Neuronal stem cell (in vitro differentiated cells): ENCODE results near the gene CD300LD.
A peak's percentile ranks its signal among the peaks of the same experiment; 100 is the strongest.
"Not testable (repeated sequence)": the region's sequence is repeated elsewhere in the genome, so short reads cannot be mapped to it uniquely, and the experiment has no call there.

Source experiments
- DNase-seq: peaks from one replicate; pipeline ENCODE4 v3.0.0-alpha.2; 2013; ENCODE audit warnings: low spot score
- H2AFZ ChIP-seq: one replicate; pipeline ENCODE4 v1.6.1; 2013; ENCODE audit warnings: mild to moderate bottlenecking, low read length, inconsistent platforms
- H2AK5ac ChIP-seq: 2 replicates; pipeline ENCODE4 v1.6.1; 2013; ENCODE audit warnings: low read depth, mild to moderate bottlenecking, inconsistent platforms, low read length, moderate library complexity, mixed read lengths
- H2BK120ac ChIP-seq: 2 replicates; pipeline ENCODE4 v1.6.1; 2013; ENCODE audit warnings: low read depth, mild to moderate bottlenecking, inconsistent platforms, low read length, moderate library complexity, mixed read lengths
- H2BK12ac ChIP-seq: one replicate; pipeline ENCODE4 v1.6.1; 2013; ENCODE audit warnings: low read length, inconsistent platforms
- H2BK15ac ChIP-seq: 2 replicates; pipeline ENCODE4 v1.6.1; 2013; ENCODE audit warnings: mild to moderate bottlenecking, low read length, inconsistent platforms, mixed read lengths
- H2BK5ac ChIP-seq: one replicate; pipeline ENCODE4 v1.6.1; 2013; ENCODE audit warnings: inconsistent platforms, mild to moderate bottlenecking, low read length, moderate library complexity
- H3K14ac ChIP-seq: one replicate; pipeline ENCODE4 v1.6.1; 2013; ENCODE audit warnings: low read length, inconsistent platforms
- H3K18ac ChIP-seq: 2 replicates; pipeline ENCODE4 v1.6.1; 2013; ENCODE audit warnings: low read length, inconsistent platforms
- H3K23ac ChIP-seq: 2 replicates; pipeline ENCODE4 v1.6.1; 2013; ENCODE audit warnings: low read depth, mild to moderate bottlenecking, mixed read lengths, low read length, inconsistent platforms; ENCODE audit not compliant: poor library complexity
- H3K27ac ChIP-seq: replicated peaks from 3 replicates; pipeline ENCODE4 v1.5.1; 2013; ENCODE audit warnings: low read length, inconsistent platforms
- H3K27me3 ChIP-seq, 3 experiments: 2 replicates each; pipeline ENCODE4 v1.6.1; 2013; ENCODE audit warnings: low read length in 3 of 3, mild to moderate bottlenecking in 2 of 3, inconsistent platforms in 1 of 3, low read depth in 1 of 3, mixed read lengths in 1 of 3, moderate library complexity in 1 of 3; ENCODE audit not compliant: control insufficient read depth in 3 of 3, insufficient read depth in 3 of 3
- H3K36me3 ChIP-seq, 2 donors: replicated peaks in 1 of 2; 2 replicates each; pipeline ENCODE4 v1.6.1; 2013; ENCODE audit warnings: low read length in 2 of 2; ENCODE audit not compliant: control insufficient read depth in 2 of 2, insufficient read depth in 2 of 2
- H3K4ac ChIP-seq: 2 replicates; pipeline ENCODE4 v1.6.1; 2013; ENCODE audit warnings: inconsistent platforms, mild to moderate bottlenecking, low read length, moderate library complexity
- H3K4me1 ChIP-seq, 2 donors: 1 replicate in 1 of 2; 2 replicates in 1 of 2; pipeline ENCODE4 v1.6.1; 2013; ENCODE audit warnings: low read length in 2 of 2, low read depth in 1 of 2; ENCODE audit not compliant: control insufficient read depth in 2 of 2, insufficient read depth in 1 of 2
- H3K4me2 ChIP-seq: one replicate; pipeline ENCODE4 v1.6.1; 2013; ENCODE audit warnings: mild to moderate bottlenecking, low read length, inconsistent platforms; ENCODE audit not compliant: insufficient read depth, poor library complexity, severe bottlenecking
- H3K4me3 ChIP-seq, 2 donors: 2 replicates each; pipeline ENCODE4 v1.5.1; 2013; ENCODE audit warnings: low read length in 2 of 2, mild to moderate bottlenecking in 2 of 2, inconsistent platforms in 1 of 2, moderate library complexity in 1 of 2
- H3K79me1 ChIP-seq: one replicate; pipeline ENCODE4 v1.6.1; 2013; ENCODE audit warnings: low read depth, mild to moderate bottlenecking, inconsistent platforms, low read length, moderate library complexity
- H3K9ac ChIP-seq: one replicate; pipeline ENCODE4 v1.6.1; 2013; ENCODE audit warnings: mild to moderate bottlenecking, low read depth, low read length, inconsistent platforms; ENCODE audit not compliant: poor library complexity
- H3K9me3 ChIP-seq, 2 donors: replicated peaks in 1 of 2; 2 replicates each; pipeline versions ENCODE3 to v1.6.1; 2013; ENCODE audit warnings: low read length in 2 of 2, mild to moderate bottlenecking in 2 of 2, inconsistent platforms in 1 of 2, low read depth in 1 of 2, mixed read lengths in 1 of 2, moderate library complexity in 1 of 2; ENCODE audit not compliant: control insufficient read depth in 2 of 2, insufficient read depth in 1 of 2
- H4K8ac ChIP-seq: one replicate; pipeline ENCODE4 v1.6.1; 2013; ENCODE audit warnings: low read depth, mild to moderate bottlenecking, inconsistent platforms, low read length, moderate library complexity
- H4K91ac ChIP-seq: one replicate; pipeline ENCODE4 v1.6.1; 2013; ENCODE audit warnings: low read length, low read depth, mild to moderate bottlenecking, inconsistent platforms; ENCODE audit not compliant: poor library complexity
- WGBS, 2 donors: extraction: QIAGEN DNeasy Blood & Tissue Kit; methylation state at CpG; one replicate each; pipeline ENCODE4 v1.1.7; 2013; ENCODE audit warnings: missing lambda C conversion rate in 2 of 2, mixed read lengths in 1 of 2; ENCODE audit not compliant: insufficient read length in 2 of 2, insufficient replicate concordance in 1 of 2; ENCODE audit errors: extremely low coverage in 2 of 2; 5-methylcytosine and 5-hydroxymethylcytosine counted together

The CD300LD gene

DNA sequence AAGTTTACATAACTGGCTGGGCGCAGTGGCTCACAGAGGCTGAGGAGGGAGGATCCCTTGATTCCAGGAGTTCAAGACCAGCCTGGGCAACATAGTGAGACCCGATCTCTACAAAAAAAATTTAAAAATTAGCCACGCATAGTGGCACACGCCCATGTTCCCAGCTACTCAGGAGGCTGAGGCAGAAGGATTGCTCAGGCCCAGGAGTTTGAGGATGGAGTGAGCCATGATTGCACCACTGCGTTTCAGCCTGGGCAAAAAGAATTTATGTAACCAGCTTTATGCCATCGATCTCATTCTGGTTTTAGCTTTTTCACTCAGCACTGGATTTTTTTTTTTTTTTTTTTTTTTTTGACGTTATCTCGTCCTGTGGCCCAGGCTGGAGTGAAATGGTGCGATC lies 40.5 kb upstream of the CD300LD start:
- H4K8ac ChIP-seq: no peak overlapping the region
- peaks cover 0 to 2% of the 10 kb centered on the region in 2 donors for H3K9me3 ChIP-seq
- no peak overlapping the region for H3K14ac ChIP-seq
- H3K4ac ChIP-seq: no peak overlapping the region
- no peak overlapping the region for H2BK120ac ChIP-seq
- no peak overlapping the region for H2BK5ac ChIP-seq
- no CpG with 5 or more reads among the region's 9 CpGs for WGBS, 2 donors
- H3K4me1 ChIP-seq: peaks cover 4 to 14% of the 10 kb centered on the region in 2 donors
- H3K79me1 ChIP-seq: no peaks in the 10 kb centered on the region
- H2BK15ac ChIP-seq: no peak overlapping the region
- no peak overlapping the region for H3K4me3 ChIP-seq
- no peak overlapping the region for H3K18ac ChIP-seq
- no peak overlapping the region for H2AFZ ChIP-seq
- no peak overlapping the region for H2AK5ac ChIP-seq
- no peak for DNase-seq
- H3K36me3 ChIP-seq: no peaks in the 10 kb centered on the region
- peaks cover 0 to 8% (median 0%) of the 10 kb centered on the region in 3 experiments for H3K27me3 ChIP-seq
- no peak overlapping the region for H3K27ac ChIP-seq
- no peak overlapping the region for H3K23ac ChIP-seq
- H3K4me2 ChIP-seq: no peak overlapping the region
- no peak overlapping the region for H4K91ac ChIP-seq
- H3K9ac ChIP-seq: no peak overlapping the region
- H2BK12ac ChIP-seq: no peak overlapping the region

DNA sequence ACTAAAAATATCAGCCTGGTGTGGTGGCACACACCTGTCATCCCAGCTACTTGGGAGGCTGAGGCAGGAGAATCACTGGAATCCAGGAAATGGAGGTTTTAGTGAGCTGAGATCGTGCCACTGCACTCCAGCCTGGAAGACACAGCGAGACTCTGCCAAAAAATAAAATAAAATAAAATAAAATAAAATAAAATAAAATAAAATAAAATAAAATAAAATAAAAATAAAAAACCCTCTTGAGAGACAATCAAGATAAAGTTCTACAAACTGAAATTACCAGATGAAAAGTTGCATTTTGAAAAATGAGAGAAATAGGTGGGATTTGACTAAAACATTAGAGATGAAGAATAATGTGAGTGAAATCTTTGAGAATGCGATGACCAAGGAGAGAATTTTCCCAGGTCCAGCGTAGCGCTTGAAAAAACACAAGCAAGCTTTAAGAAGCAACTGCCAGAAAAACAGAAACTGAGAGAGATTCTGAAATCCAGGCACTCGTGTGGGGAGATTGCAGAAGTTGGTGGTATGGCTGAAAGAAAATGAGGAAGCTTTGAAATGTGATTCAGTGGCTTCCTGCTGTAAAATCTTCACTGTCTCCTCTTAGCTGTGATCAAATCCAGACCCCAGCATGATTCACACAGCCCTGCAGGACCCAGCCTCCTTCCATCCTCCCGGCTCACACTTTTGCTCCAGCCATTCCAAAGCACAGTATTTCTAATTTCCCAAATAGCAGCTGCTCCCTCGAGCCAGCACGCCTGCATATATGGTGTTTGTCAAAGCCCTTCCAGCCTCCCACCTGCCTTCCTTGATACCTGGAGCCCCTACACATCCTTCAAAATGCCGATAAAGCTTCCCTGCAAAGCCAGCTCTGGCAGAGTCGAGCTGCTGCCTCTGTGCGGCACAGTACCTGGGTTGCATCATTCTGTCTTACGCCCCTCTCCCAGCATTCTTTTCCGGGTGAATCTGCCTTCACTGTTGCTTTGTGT lies 39.7 kb upstream of the CD300LD start:
- Histone ChIP-seq H2AFZ (peak overlapping the region; percentile 34), H4K91ac (peak overlapping the region; percentile 83), H3K23ac (no peak overlapping the region), H3K18ac (no peak overlapping the region), H3K4ac (no peak overlapping the region), H3K9me3 (peaks cover 0 to 2% of the 10 kb centered on the region in 2 donors), H3K4me3 (no peak overlapping the region), H4K8ac (no peak overlapping the region), H3K79me1 (no peaks in the 10 kb centered on the region), H3K27me3 (peaks cover 0 to 8% (median 0%) of the 10 kb centered on the region in 3 experiments), H3K4me1 (peaks cover 4 to 14% of the 10 kb centered on the region in 2 donors), H2BK12ac (peak overlapping the region; percentile 50), H3K36me3 (no peaks in the 10 kb centered on the region), H2BK15ac (peak overlapping the region; percentile 66), H2BK120ac (peak overlapping the region; percentile 62), H2AK5ac (no peak overlapping the region), H3K14ac (no peak overlapping the region), H3K27ac (no peak overlapping the region), H2BK5ac (no peak overlapping the region), H3K4me2 (no peak overlapping the region), H3K9ac (no peak overlapping the region)
- no peak for DNase-seq
- no CpG with 5 or more reads among the region's 14 CpGs for WGBS, 2 donors

DNA sequence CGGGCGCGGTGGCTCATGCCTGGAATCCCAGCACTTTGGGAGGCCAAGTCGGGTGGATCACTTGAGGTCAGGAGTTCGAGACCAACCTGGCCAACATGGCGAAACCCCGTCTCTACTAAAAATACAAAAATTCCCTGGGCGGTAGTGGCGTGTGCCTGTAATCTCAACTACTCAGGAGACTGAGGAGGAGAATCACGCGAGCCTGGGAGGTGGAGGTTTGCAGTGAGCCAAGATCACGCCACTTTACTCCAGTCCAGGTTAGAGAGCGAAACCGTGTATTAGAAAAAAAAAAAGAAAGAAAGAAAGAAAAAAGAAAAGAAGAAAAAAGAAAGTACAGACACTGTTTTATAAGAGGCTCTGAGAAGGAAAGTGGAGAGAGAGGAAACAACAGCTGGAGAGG lies 38.2 kb upstream of the CD300LD start:
- not testable (repeated sequence) for DNase-seq, H2BK5ac ChIP-seq, H3K4me3 ChIP-seq, H3K79me1 ChIP-seq, H3K23ac ChIP-seq, H2BK12ac ChIP-seq, H4K8ac ChIP-seq, H3K4ac ChIP-seq, H3K27ac ChIP-seq, H3K9me3 ChIP-seq, H2BK15ac ChIP-seq, H3K18ac ChIP-seq, H3K14ac ChIP-seq, H2AK5ac ChIP-seq, H3K4me1 ChIP-seq, H4K91ac ChIP-seq, H3K9ac ChIP-seq, H2BK120ac ChIP-seq, H3K36me3 ChIP-seq, H3K4me2 ChIP-seq, H2AFZ ChIP-seq
- peaks cover 0 to 11% (median 0%) of the 10 kb centered on the region in 3 experiments for H3K27me3 ChIP-seq
- no CpG with 5 or more reads among the region's 14 CpGs for WGBS, 2 donors

DNA sequence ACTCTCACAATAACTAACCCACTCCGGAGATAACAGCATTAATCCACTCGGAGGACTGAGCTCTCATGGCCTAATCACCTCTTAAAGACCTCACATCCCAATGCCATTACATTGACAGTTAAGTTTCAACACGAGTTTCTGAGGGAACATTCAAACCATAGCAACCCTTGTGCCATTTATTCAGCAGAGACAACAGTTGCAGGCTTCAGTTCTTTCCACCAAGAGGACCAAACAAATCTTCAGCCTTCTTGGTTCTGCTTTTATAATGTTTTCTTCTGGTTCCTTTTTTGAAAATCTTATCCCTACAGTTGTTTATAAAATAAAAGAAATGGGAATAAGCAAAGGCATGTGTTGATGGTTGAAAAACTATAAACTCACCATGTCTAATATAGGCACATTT lies 33.6 kb upstream of the CD300LD start:
- DNase-seq: no peak
- Histone ChIP-seq H3K79me1 (no peaks in the 10 kb centered on the region), H3K36me3 (no peaks in the 10 kb centered on the region), H3K23ac (no peak overlapping the region), H3K18ac (no peak overlapping the region), H3K4me2 (no peak overlapping the region), H2AFZ (no peak overlapping the region), H3K4me3 (no peak overlapping the region), H4K91ac (no peak overlapping the region), H4K8ac (no peak overlapping the region), H3K9me3 (peaks cover 0 to 2% of the 10 kb centered on the region in 2 donors), H3K14ac (no peak overlapping the region), H2BK12ac (no peak overlapping the region), H3K27ac (no peak overlapping the region), H3K9ac (no peak overlapping the region), H2BK15ac (no peak overlapping the region), H3K27me3 (peaks cover 0 to 5% (median 3%) of the 10 kb centered on the region in 3 experiments), H2BK120ac (no peak overlapping the region), H2BK5ac (no peak overlapping the region), H2AK5ac (no peak overlapping the region), H3K4ac (no peak overlapping the region), H3K4me1 (no peaks in the 10 kb centered on the region)
- WGBS, 2 donors: no CpG with 5 or more reads among the region's 3 CpGs
